HepG2 (cell line): ENCODE results near the gene RAB24. TPM values are rescaled to one million over a fixed set of nuclear protein-coding genes. Genes with fewer than 3 reads are reported as not detected.
A peak's percentile ranks its signal among the peaks of the same experiment; 100 is the strongest.

Source experiments
- ATAC-seq: fragments of 200-7000 bp; cut with Tn5 transposase; 3 replicates; pipeline ENCODE4 v1.9.1; 2020; ENCODE audit warnings: mild to moderate bottlenecking, moderate library complexity
- BruUV-seq: library from RNA; stranded (reverse); fragments of 400-500 nt; replicated peaks from 2 replicates; lab custom pipeline; 2021; lab: Mats Ljungman, UMichigan
- CTCF ChIA-PET: fragments of 300-600 bp; formaldehyde crosslinking; extraction: SDS; loops from one replicate; lab custom pipeline; 2021; ENCODE audit warnings: low total read pairs, inconsistent platforms, low intra/inter-chr PET ratio; lab: Yijun Ruan, JAX
- POLR2A ChIA-PET: fragments of 350-600 bp; sonication (Branson Sonifier 250); formaldehyde crosslinking; loops from one replicate; lab custom pipeline; 2020; ENCODE audit warnings: antibody characterized with exemption, inconsistent platforms; lab: Yijun Ruan, JAX
- DNase-seq: peaks from one replicate; pipeline ENCODE4 v3.0.0-alpha.2; 2015; ENCODE audit warnings: low spot score
- FAIRE-seq: peaks from 3 replicates; lab custom pipeline; 2011; peaks lifted over from hg19 to GRCh38; lab: Jason Lieb, UNC
- H2AFZ ChIP-seq: one replicate; pipeline ENCODE4 v1.6.1; 2011; ENCODE audit warnings: low read length, inconsistent platforms
- H3K27ac ChIP-seq: fragments of 300-600 bp; 3 replicates; pipeline ENCODE4 v1.8.0; 2011; ENCODE audit warnings: mixed run types, mild to moderate bottlenecking, mixed read lengths, low read length, inconsistent platforms; ENCODE audit not compliant: insufficient read depth; ENCODE audit errors: extremely low read length
- H3K27me3 ChIP-seq, 2 experiments: fragments of 200-600 bp in 1 of 2; 2 replicates in 1 of 2; 3 replicates in 1 of 2; pipeline versions ENCODE4 v1.6.0 to v1.8.0; 2011; ENCODE audit warnings: low read length in 2 of 2, mild to moderate bottlenecking in 2 of 2, moderate library complexity in 2 of 2, inconsistent platforms in 1 of 2; ENCODE audit not compliant: insufficient read depth in 2 of 2, control insufficient read depth in 1 of 2
- H3K36me3 ChIP-seq, 2 experiments: fragments of 200-600 bp in 1 of 2; replicated peaks in 1 of 2; 2 replicates in 1 of 2; 3 replicates in 1 of 2; pipeline versions ENCODE4 v1.5.1 to v1.8.0; 2011; ENCODE audit warnings: low read length in 2 of 2, inconsistent platforms in 1 of 2; ENCODE audit not compliant: insufficient read depth in 2 of 2, control insufficient read depth in 1 of 2
- H3K4me1 ChIP-seq: 2 replicates; pipeline ENCODE4 v1.5.1; 2012; ENCODE audit warnings: low read length, inconsistent platforms; ENCODE audit not compliant: insufficient read depth
- H3K4me2 ChIP-seq: 2 replicates; pipeline ENCODE4 v1.6.0; 2011; ENCODE audit warnings: low read depth, low read length, inconsistent platforms
- H3K4me3 ChIP-seq, 3 experiments: fragments of 200-600 bp in 1 of 3; sonication (generic), shearing (Covaris generic) in 1 of 3; replicated peaks in 1 of 3; 2 replicates each; pipeline ENCODE4 v1.5.1; 2011 to 2016; ENCODE audit warnings: low read length in 3 of 3, inconsistent platforms in 2 of 3, low read depth in 2 of 3, mild to moderate bottlenecking in 2 of 3, control low read depth in 1 of 3, mixed read lengths in 1 of 3; ENCODE audit not compliant: insufficient read depth in 1 of 3
- H3K79me2 ChIP-seq: one replicate; pipeline ENCODE4 v1.6.1; 2011; ENCODE audit warnings: low read length, inconsistent platforms; ENCODE audit not compliant: insufficient read depth
- H3K9ac ChIP-seq: 2 replicates; pipeline ENCODE4 v1.6.0; 2011; ENCODE audit warnings: mild to moderate bottlenecking, low read depth, low read length, inconsistent platforms; ENCODE audit not compliant: insufficient read depth
- H3K9me3 ChIP-seq: 2 replicates; pipeline ENCODE4 v1.5.1; 2012; ENCODE audit warnings: mild to moderate bottlenecking, low read length
- H4K20me1 ChIP-seq: 2 replicates; pipeline ENCODE4 v1.6.0; 2011; ENCODE audit warnings: inconsistent platforms, mild to moderate bottlenecking, low read length, moderate library complexity; ENCODE audit not compliant: insufficient read depth
- ATM ChIP-seq: fragments of 450-650 bp; IDR thresholded peaks from 2 replicates; pipeline ENCODE4 v1.7.1; 2017; ENCODE audit warnings: mild to moderate bottlenecking, borderline replicate concordance
- DMAP1 ChIP-seq: IDR thresholded peaks from 2 replicates; pipeline ENCODE4 v1.6.1; 2016
- HNF1B ChIP-seq: sonication (generic); formaldehyde crosslinking; IDR thresholded peaks from 2 replicates; pipeline ENCODE4 v1.5.1; 2020; ENCODE audit warnings: mild to moderate bottlenecking, moderate library complexity, missing genetic modification reagents
- MAFK ChIP-seq, 2 experiments: IDR thresholded peaks in 1 of 2; conservative IDR thresholded peaks in 1 of 2; 2 replicates each; pipeline ENCODE4 v1.6.1; 2011; ENCODE audit warnings: improper control_type of control experiment in 2 of 2, low read length in 2 of 2
- NFRKB ChIP-seq: fragments of 450-650 bp; IDR thresholded peaks from 2 replicates; pipeline ENCODE4 v1.6.1; 2017
- POGZ ChIP-seq: sonication (generic); formaldehyde crosslinking; IDR thresholded peaks from 2 replicates; pipeline ENCODE4 v1.4.0; 2020; ENCODE audit warnings: mild to moderate bottlenecking, missing genetic modification reagents
- RCOR2 ChIP-seq: IDR thresholded peaks from 2 replicates; pipeline ENCODE4 v1.6.1; 2016; ENCODE audit warnings: missing biosample characterization, missing genetic modification reagents
- SPEN ChIP-seq: sonication (generic); formaldehyde crosslinking; IDR thresholded peaks from 2 replicates; pipeline ENCODE4 v1.5.1; 2020; ENCODE audit warnings: low read depth, mild to moderate bottlenecking, missing genetic modification reagents
- SRSF9 ChIP-seq: fragments of 200-400 bp; formaldehyde crosslinking; IDR thresholded peaks from 2 replicates; pipeline ENCODE4 v1.6.1; 2018; ENCODE audit warnings: borderline replicate concordance, mild to moderate bottlenecking, low read depth, low read length; ENCODE audit not compliant: insufficient read depth, poor library complexity, severe bottlenecking
- TCF7L2 ChIP-seq: IDR thresholded peaks from 2 replicates; pipeline ENCODE4 v1.6.1; 2011; ENCODE audit warnings: mild to moderate bottlenecking, low read depth, low read length, moderate library complexity
- ZC3H13 ChIP-seq: sonication (generic); formaldehyde crosslinking; IDR thresholded peaks from 2 replicates; pipeline ENCODE4 v1.8.1; 2023; ENCODE audit warnings: mild to moderate bottlenecking, missing genetic modification reagents, moderate library complexity
- ZMYM2 ChIP-seq: sonication (generic); formaldehyde crosslinking; IDR thresholded peaks from 2 replicates; pipeline ENCODE4 v1.8.0; 2022; ENCODE audit warnings: mild to moderate bottlenecking, missing genetic modification reagents
- ZNF124 ChIP-seq: sonication (generic); formaldehyde crosslinking; IDR thresholded peaks from 2 replicates; pipeline ENCODE4 v1.4.0; 2020; ENCODE audit warnings: missing genetic modification reagents
- ZNF180 ChIP-seq: sonication (generic); formaldehyde crosslinking; IDR thresholded peaks from 2 replicates; pipeline ENCODE4 v1.4.0; 2020; ENCODE audit warnings: low read depth, missing genetic modification reagents, borderline replicate concordance
- ZNF264 ChIP-seq: sonication (generic); formaldehyde crosslinking; IDR thresholded peaks from 2 replicates; pipeline ENCODE4 v1.4.0; 2020; ENCODE audit warnings: missing genetic modification reagents
- ZNF563 ChIP-seq: sonication (generic); formaldehyde crosslinking; IDR thresholded peaks from 2 replicates; pipeline ENCODE4 v1.8.0; 2022; ENCODE audit warnings: mild to moderate bottlenecking, moderate library complexity, missing genetic modification reagents
- ZNF589 ChIP-seq: sonication (generic); formaldehyde crosslinking; conservative IDR thresholded peaks from 2 replicates; pipeline ENCODE4 v1.8.0; 2022; ENCODE audit warnings: mild to moderate bottlenecking, moderate library complexity, missing genetic modification reagents
- ZNF598 ChIP-seq: sonication (generic); formaldehyde crosslinking; IDR thresholded peaks from 2 replicates; pipeline ENCODE4 v1.5.1; 2020; ENCODE audit warnings: mild to moderate bottlenecking, missing genetic modification reagents, borderline replicate concordance
- ZNF615 ChIP-seq: sonication (generic); formaldehyde crosslinking; IDR thresholded peaks from 2 replicates; pipeline ENCODE4 v1.5.0; 2020; ENCODE audit warnings: mild to moderate bottlenecking, missing genetic modification reagents, borderline replicate concordance
- ZNF644 ChIP-seq: IDR thresholded peaks from 2 replicates; pipeline ENCODE4 v1.6.1; 2016; ENCODE audit warnings: low read depth
- ZNF790 ChIP-seq: sonication (generic); formaldehyde crosslinking; IDR thresholded peaks from 2 replicates; pipeline ENCODE4 v1.8.0; 2022; ENCODE audit warnings: missing genetic modification reagents, mild to moderate bottlenecking, borderline replicate concordance
- WGBS: methylation state at CpG from one replicate; pipeline ENCODE4 v1.1.6; 2017; ENCODE audit warnings: low lambda C conversion rate; 5-methylcytosine and 5-hydroxymethylcytosine counted together
- in situ Hi-C: cut with HindIII; loops from 2 replicates; pipeline ENCODE4 v1.10.0; 2017; ENCODE audit warnings: low pct_unique_long_range_greater_than_20kb; ENCODE audit not compliant: extremely low pct_ligation_motif_present
- intact Hi-C: fragments of 100-400 bp; cut with micrococcal nuclease; formaldehyde crosslinking; loops from one replicate; pipeline ENCODE4 v1.10.0; 2022; ENCODE audit not compliant: unreplicated experiment
- polyA plus RNA-seq, 8 experiments: library from polyadenylated mRNA; depleted of rRNA in 3 of 8; stranded (reverse) in 7 of 8; unstranded in 1 of 8; fragments of >200 nt; fragmentation: Illumina TruSeq in 4 of 8; extraction: Trizol in 4 of 8; gene quantifications; 2 replicates each; pipeline versions ENCODE4 v1.2.1 to v1.2.3, GENCODE V29; 2011 to 2016; ENCODE audit warnings: low read depth in 4 of 8, missing spikeins in 1 of 8, mixed read lengths in 1 of 8; ENCODE audit not compliant: insufficient read depth in 1 of 8
- total RNA-seq, 5 experiments: library from RNA; depleted of rRNA; stranded (reverse); fragments of >200 nt; fragmentation: Illumina TruSeq; extraction: Trizol; gene quantifications; 2 replicates each; pipeline ENCODE4 v1.2.3, GENCODE V29; 2016; ENCODE audit warnings: low read depth in 1 of 5
- TF ChIP-seq, protein P1 (sequence below): sonication (generic); formaldehyde crosslinking; IDR thresholded peaks from 2 replicates; pipeline ENCODE4 v1.4.0; 2020; ENCODE audit warnings: missing genetic modification reagents, borderline replicate concordance

RAB24 gene
- total and polyA plus RNA-seq, 2 of the 13 experiments (the other 11 are each of a cell fraction or from before 2014, with no cell fraction given) = 22.9 to 63.7 TPM

GRCh38 chr5:177325868-177326381 is 22.4 kb upstream of the RAB24 start:
- H3K79me2 ChIP-seq = peaks cover 8% of the 10 kb centered on the region
- BruUV-seq = TSS peak; percentile 22
- intact Hi-C loops (loop anchor here (5.0 kb wide), 1 partner anchor 121 kb away; the partner anchor contains the start of gene PRR7), in situ Hi-C loops (no loop called here)
- peak; percentile 87 for DNase-seq
- H3K9me3 ChIP-seq = no peaks in the 10 kb centered on the region
- ChIA-PET POLR2A (interaction anchor here (1.1 to 2.1 kb wide), 9 partner anchors 10 to 100 kb away, joined by 3 to 24 read pairs (median 10); partner anchors contain the start of genes GRK6 and LMAN2), CTCF (interaction anchor here (1.1 to 1.2 kb wide), 2 partner anchors 8 to 129 kb away, joined by 3 read pairs; no protein-coding TSS in a partner anchor)
- 0% methylated on average over 1 of the region's 1 CpG for WGBS
- FAIRE-seq = peak; percentile 90
- peak overlapping the region; percentile 95 for H3K4me2 ChIP-seq
- H3K36me3 ChIP-seq = peaks cover 2 to 21% of the 10 kb centered on the region in 2 experiments; a peak in 2 of 5 replicates
- H3K27me3 ChIP-seq = no peaks in the 10 kb centered on the region
- no peaks in the 10 kb centered on the region for H4K20me1 ChIP-seq
- peak overlapping the region in 1 of 3 experiments; percentile 57; a peak in 4 of 6 replicates for H3K4me3 ChIP-seq
- peaks cover 61% of the 10 kb centered on the region for H3K4me1 ChIP-seq
- peak; percentile 82 for ATAC-seq
- no peak overlapping the region for H2AFZ ChIP-seq
- H3K27ac ChIP-seq = peak overlapping the region; percentile 98
- H3K9ac ChIP-seq = peak overlapping the region; percentile 71
- TF ChIP-seq DMAP1 (CRISPR knock-in tag) (0 out of 2 replicates have a peak, but pooled peaks have one; percentile 33), ATM (no peak), ZNF124 (no peak), ZNF180 (CRISPR knock-in tag) (no peak), ZNF598 (CRISPR knock-in tag) (no peak), NFRKB (no peak), ZC3H13 (no peak), TCF7L2 (no peak), ZNF589 (CRISPR knock-in tag) (no peak), SPEN (CRISPR knock-in tag) (no peak), ZNF615 (CRISPR knock-in tag) (no peak), ZNF563 (CRISPR knock-in tag) (no peak), RCOR2 (CRISPR knock-in tag) (0 out of 2 replicates have a peak, but pooled peaks have one; percentile 14), ZNF644 (no peak), ZMYM2 (no peak), HNF1B (CRISPR knock-in tag) (no peak), ZNF264 (CRISPR knock-in tag) (no peak), POGZ (CRISPR knock-in tag) (no peak), ZNF790 (no peak), SRSF9 (no peak), MAFK (conservative IDR thresholded peaks at IDR 0.05 in 1 of 2, IDR thresholded peaks at IDR 0.05 in 1 of 2; ENCODE audit: low read length in 2 of 2) (no peak)
- TF ChIP-seq, protein P1, sequence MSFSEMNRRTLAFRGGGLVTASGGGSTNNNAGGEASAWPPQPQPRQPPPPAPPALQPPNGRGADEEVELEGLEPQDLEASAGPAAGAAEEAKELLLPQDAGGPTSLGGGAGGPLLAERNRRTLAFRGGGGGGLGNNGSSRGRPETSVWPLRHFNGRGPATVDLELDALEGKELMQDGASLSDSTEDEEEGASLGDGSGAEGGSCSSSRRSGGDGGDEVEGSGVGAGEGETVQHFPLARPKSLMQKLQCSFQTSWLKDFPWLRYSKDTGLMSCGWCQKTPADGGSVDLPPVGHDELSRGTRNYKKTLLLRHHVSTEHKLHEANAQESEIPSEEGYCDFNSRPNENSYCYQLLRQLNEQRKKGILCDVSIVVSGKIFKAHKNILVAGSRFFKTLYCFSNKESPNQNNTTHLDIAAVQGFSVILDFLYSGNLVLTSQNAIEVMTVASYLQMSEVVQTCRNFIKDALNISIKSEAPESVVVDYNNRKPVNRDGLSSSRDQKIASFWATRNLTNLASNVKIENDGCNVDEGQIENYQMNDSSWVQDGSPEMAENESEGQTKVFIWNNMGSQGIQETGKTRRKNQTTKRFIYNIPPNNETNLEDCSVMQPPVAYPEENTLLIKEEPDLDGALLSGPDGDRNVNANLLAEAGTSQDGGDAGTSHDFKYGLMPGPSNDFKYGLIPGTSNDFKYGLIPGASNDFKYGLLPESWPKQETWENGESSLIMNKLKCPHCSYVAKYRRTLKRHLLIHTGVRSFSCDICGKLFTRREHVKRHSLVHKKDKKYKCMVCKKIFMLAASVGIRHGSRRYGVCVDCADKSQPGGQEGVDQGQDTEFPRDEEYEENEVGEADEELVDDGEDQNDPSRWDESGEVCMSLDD (CRISPR knock-in tag) = no peak
